ENCODE measurements around the gene EDAR. TPM values are rescaled to one million over a fixed set of nuclear protein-coding genes. Genes with fewer than 3 reads are reported as not detected.

Gene EDAR
- total and polyA plus RNA-seq, 9 of the 15 experiments (the other 6 are each of a cell fraction or from before 2014, with no cell fraction given), result 0.01 TPM; not detected in 8

GRCh38 chr2:108922141-108922915 lies 66.7 kb downstream of the EDAR start (continued):
- TF ChIP-seq NKRF (IDR thresholded peaks at IDR 0.05; ENCODE audit: borderline replicate concordance), result no peak
- no peak for TF ChIP-seq SRSF9 (IDR thresholded peaks at IDR 0.05; ENCODE audit: borderline replicate concordance, low read depth, low read length)
- TF ChIP-seq SRSF1 (IDR thresholded peaks at IDR 0.05; ENCODE audit: low read depth, low read length), result no peak
- no peak for TF ChIP-seq XRCC4 (IDR thresholded peaks at IDR 0.05; ENCODE audit: extremely low read depth, insufficient read depth, insufficient read length)
- no peak for TF ChIP-seq SETDB1 (IDR thresholded peaks at IDR 0.05; ENCODE audit: low read length)
- TF ChIP-seq HMGN3 (IDR thresholded peaks at IDR 0.05; ENCODE audit: borderline replicate concordance, extremely low read depth, insufficient read length, low read depth, low read length), result no peak
- no peak for TF ChIP-seq SIRT6 (IDR thresholded peaks at IDR 0.05; ENCODE audit: low read depth, low read length)
- TF ChIP-seq PHB2 (IDR thresholded peaks at IDR 0.05; ENCODE audit: low read depth), result no peak
- no peak for TF ChIP-seq RFX5 (IDR thresholded peaks at IDR 0.05; ENCODE audit: low read depth, low read length)

Measured in K562 (cell line).